IPS-NIHi11 (cell line): ENCODE results near the gene ACTR1B.
A peak's percentile ranks its signal among the peaks of the same experiment; 100 is the strongest.
"Not testable (repeated sequence)": the region's sequence is repeated elsewhere in the genome, so short reads cannot be mapped to it uniquely, and the experiment has no call there.

Experiments used
- DNase-seq: peaks from one replicate; pipeline ENCODE4 v3.0.0; 2012; ENCODE audit warnings: mixed read lengths, low spot score

The ACTR1B gene

GRCh38 chr2:97688062-97688827 lies 24.4 kb upstream of the ACTR1B start:
- DNase-seq: no peak

- not testable (repeated sequence) for DNase-seq
Observed at GRCh38 chr2:97687235-97687634, 23.4 kb upstream of the ACTR1B start.

- no peak for DNase-seq
Observed at GRCh38 chr2:97678298-97678697, 14.5 kb upstream of the ACTR1B start.

- no peak for DNase-seq
Observed at GRCh38 chr2:97677480-97677879, 13.6 kb upstream of the ACTR1B start.

- no peak for DNase-seq
Observed at GRCh38 chr2:97676620-97677019, 12.8 kb upstream of the ACTR1B start.

DNA sequence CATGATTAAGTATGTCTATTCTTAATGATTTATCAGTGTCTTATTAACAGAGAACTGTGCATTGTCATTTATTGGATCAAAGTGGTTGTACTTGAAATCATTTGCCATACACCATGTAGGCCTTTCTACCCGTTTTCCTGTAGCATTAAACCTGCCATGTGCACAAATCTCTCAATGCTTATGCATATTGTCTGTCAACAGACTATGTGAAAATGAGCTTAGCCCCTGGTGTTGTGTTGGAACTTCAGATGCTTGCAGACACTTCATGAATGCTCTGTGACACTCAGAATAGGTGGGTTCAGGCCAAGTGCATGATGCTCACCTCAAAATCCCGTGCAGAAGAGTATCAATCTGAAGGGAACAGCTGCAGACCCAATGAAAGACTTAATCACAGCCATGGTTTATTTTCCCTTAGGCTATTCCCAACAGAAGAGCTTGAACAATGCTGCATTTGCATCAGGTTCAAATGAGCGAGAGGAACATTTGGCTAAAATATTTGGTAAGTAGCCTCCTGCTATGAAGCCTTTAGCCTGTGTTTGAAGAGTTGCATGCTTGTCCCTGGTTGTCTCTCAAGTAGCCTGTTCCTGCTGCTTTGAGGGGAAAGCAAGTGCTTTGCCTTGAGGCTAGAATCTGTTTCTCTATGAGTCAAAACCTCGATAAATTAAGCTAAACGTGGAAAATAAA lies 11.7 kb upstream of the ACTR1B start:
- no peak for DNase-seq

GRCh38 chr2:97673915-97674283 lies 10.1 kb upstream of the ACTR1B start:
- no peak for DNase-seq

DNA sequence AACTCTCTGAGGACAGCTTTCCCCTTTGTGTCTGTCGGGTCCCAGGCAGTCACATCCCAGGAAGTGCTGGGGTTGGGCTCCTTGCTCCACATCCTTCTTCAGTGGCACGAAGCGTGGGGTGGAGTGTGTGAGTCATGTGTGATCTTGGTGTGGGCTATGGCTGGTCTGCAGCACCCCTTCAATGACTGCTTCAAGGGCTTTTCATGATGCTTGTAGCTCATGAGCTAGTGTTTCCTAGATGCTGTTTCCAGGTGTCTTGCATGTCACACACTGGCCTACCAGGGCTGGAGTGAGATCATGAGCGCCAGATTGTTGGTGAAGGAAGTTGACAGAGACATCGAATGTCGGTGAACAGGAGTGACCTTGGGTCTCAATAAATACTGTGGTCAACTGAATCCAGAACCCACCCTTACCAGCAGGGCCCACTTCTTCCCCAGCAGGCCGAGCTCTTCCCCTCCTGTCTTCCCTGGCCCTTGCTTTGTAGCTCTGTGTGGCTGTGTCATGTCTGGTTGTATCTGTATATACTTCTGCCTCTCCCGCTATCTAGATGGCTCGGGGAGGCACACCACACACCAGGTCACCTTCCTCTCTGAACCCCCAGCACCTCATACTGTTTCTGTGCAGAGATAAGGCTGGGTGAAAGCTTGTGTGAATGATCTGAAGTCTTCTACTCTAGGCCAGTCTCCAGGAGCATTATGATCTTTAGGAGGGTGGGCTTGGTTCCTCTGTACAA lies 9.5 kb upstream of the ACTR1B start:
- peak; percentile 1 for DNase-seq

- DNase-seq: not testable (repeated sequence)
Observed at GRCh38 chr2:97672606-97673140, 8.8 kb upstream of the ACTR1B start.

DNA sequence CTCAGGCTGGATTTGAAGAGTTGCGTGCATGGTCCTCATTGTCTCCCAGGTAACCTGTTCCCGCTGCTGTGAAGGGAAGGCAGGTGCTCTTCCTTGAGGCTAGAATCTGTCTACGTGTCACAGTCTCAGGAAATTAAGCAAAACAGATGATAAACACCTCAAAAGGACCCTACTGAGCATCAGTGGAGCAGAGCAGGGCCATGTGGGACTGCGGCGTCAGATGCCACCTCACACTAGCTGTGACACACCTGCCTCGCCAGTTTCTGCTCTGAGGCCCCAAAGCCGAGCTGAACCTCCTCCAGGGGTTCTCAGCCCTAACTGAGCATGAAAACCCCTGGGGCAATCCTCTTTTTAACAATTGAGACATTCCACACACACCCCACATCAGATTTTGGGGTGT lies 7.7 kb upstream of the ACTR1B start:
- no peak for DNase-seq

DNA sequence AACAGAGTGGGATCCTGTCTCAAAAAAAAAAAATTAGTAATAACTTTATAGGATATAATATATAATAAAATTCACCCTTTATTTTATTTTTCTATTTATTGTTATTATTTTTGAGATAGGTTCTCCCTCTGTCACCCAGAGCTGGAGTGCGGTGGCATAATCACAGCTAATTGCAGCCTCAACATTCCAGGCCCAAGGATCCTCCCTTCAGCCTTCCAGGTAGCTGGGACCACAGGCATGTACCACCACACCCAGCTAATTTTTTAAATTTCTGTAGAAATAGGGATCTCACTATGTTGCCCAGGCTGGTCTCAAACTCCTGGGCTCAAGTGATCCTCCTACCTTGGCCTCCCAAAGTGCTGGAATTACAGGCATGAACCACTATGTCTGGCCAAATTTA lies 6.6 kb upstream of the ACTR1B start:
- no peak for DNase-seq

DNA sequence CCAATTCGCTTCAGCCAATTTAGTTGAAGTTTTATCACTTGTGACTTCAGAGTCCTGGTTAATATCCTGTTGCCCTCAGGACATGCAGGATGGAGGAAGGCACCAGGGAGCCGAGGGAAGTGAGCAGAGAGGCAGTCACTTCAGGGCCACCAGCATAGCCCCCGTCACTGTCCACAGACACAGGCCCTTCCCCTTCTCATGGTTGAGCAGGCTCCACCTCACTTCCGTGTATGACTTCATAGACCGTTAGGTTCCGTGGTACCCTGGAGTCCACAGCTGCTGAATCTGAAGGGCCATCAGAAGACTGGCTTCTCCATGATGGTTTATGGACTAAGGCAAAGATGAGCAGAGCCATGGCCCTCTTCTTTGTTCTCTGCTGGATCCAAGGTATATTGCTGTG lies 5.6 kb upstream of the ACTR1B start, which contains the start of gene C2orf92:
C2orf92 (plus strand) TSS at position 266 of the 400 bp plus-strand sequence; CDS start at position 342, 76 bp downstream.
- DNase-seq: no peak

DNA sequence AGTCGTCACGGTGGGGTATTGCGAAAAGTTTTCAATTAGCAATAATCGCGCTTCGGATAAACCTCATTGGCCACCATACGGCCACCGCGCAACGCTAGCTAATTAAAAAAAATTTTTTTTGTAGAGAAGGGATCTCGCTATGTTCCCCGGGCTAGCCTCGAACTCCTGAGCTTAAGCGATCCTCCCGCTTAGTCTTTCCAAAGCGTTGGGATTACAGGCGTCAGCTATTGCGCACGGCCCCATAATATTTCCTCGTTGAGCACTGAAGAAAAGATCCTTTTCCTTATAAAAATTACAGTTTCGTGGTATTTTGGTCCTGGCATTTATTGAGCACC lies 759 bp upstream of the ACTR1B start:
- DNase-seq: no peak

GRCh38 chr2:97663626-97663961 lies 250 bp downstream of the ACTR1B start:
- no peak for DNase-seq

GRCh38 chr2:97662895-97663625 lies 784 bp downstream of the ACTR1B start:
- DNase-seq: peak; percentile 83

DNA sequence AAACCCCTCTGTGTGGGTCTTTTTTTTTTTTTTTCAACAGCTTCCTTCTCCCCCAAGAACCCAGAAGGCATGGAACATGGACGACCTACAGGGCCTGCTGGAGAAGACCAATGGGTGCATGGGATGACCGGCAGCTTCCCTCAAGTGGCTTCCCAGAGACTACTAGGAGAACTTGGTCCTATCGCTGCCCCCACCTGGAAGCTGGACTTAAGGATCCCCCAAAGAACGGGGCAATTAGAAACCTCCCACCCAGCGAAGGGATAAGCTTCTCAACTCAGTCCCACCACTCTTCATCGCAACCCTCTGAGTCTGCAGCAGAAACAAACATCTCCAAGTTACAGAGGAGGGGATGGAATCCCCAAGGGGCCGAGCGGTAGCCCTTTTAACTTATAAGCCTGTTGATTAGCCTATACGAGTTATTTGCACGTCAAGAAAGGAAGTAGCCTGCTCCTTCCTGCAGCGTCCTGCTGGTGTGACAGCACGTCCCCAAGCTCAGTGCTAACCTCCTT lies 1.4 kb downstream of the ACTR1B start:
- DNase-seq: no peak

DNA sequence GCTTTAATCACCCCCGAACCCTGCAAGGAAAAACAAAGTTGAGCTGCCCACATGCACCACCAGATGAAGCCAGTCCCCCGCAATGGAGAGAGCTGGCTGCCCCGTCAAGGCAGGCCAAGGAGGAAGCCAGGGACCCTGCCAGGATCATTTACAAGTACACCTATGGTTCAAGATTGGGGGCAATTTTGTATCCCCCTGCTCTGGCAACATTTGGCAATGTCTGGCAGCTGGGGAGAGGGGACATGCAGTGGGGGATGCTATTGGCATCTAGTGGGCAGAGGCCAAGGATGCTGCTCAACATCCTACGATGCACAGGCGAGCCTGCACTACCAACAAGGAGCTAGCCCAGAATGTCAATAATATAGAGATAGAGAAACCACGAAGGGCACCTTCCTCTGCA lies 1.9 kb downstream of the ACTR1B start:
- DNase-seq: no peak

DNA sequence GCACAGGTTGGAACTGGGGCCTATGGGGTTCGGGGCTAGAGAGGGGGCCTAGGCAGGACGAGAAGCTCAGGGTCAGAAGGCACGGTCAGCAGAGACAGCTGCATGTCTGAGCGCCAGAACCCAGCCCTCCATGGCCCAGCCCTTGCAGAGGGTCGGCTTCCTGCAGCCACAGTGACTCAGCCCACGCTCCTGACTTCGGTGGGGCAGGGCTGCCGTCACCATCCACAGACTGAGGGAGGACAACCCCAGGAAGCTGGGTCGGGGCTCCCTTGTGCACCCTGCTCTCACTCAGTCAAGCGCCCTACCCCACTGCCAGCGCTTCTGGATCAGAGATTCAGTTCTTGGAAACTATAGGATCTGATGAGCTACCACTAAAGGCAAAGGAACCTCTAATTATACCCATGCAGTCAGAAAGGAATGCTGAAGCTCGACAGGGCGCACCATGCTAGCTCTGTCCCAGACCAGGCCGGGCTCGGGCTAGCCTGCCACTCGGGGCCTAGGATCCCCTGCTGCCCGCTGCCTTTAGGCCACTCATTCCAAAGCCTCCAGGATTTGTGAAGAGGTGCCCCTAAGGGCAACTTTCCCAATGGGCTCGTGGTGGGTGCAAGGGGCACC lies 3.0 kb downstream of the ACTR1B start:
- no peak for DNase-seq

DNA sequence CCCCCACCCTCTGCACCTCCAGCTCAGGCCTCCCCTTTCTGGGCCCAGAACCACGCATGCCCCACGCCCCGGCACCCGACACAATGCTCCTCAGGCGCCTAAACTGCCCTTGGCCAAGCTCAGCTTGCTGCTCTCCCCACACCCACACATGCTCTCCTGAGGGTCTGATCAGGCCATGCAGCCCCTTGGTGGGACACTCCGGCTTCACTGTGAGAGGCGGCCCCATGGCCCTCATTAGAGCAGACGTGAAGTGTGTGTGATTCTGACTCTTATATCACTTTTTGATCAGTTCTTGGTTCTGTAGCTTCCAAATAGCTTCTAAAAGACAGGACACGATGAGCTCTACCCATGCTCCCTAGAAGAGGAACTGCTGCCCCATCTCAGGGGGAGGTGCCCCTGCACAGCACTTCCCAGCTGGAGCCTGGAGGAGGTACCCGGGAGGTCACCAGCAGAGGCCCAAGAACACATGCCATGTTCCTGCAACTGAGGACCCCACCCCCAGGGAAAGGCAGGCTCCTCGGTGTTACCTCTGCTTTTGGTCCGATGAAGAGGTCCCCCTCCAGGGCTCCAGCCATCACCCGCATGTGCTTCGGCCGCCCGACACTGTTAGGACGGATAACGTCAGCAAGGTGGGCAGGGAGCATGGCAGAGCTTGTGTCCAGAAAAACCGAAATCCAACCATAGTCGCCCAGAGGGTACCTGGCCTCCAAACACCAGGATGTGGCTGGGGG lies 3.6 kb downstream of the ACTR1B start:
- DNase-seq: no peak

DNA sequence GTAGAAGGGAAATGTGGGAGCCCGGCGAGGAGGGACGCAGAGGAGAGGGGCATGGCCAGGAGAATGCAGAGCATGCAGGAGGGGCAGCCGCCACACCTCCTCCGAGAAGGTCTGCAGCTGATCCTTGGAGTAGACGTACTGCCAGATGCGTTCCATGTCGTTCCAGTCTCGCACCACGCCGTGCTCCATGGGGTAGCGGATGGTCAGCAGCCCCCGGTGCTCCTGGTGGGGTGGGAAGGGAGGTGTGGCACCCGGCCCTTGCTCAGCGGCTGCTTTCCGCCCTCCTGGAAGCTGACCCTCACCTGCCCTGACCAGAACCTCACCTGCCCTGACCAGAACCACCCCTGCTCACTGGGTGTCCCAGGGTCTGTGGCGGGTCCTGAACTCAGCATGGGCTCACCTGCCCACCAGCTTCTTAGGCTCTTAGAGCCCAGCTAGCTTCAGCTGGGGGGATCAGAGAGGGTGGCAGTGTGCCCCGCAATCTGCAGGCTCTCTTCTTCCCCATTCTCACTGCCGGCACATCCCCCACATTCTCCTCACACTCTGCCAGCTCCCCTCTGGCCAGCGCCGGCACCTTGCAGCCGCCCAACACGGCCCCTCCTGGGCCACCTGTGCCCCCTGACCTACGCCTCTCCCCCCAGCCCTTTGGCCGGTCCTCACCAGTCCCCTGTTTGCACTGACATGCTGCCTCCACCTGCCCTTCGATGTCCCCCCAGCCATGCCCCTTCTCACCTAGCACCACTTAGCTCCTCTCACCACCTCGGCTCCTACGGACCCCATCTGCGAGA lies 4.4 kb downstream of the ACTR1B start:
- no peak for DNase-seq
